ENCODE results near the gene SLF1.

SLF1 gene

GRCh38 chr5:94670726-94671125 lies 52.3 kb downstream of the SLF1 start:
- Histone ChIP-seq H3K4me2 (ENCODE audit: low read depth, low read length, poor library complexity, severe bottlenecking) (no peak overlapping the region), H3F3A (ENCODE audit: low read depth) (no peaks in the 10 kb centered on the region), H3K9ac (ENCODE audit: low read depth, low read length, poor library complexity, severe bottlenecking) (no peak overlapping the region), H3K79me2 (ENCODE audit: insufficient read depth, low read length) (no peaks in the 10 kb centered on the region), H2AFZ (ENCODE audit: low read length) (no peak overlapping the region), H4K20me1 (ENCODE audit: insufficient read depth, low read length, poor library complexity, severe bottlenecking) (no peaks in the 10 kb centered on the region), H3K4me3 (ENCODE audit: low read length, poor library complexity, severe bottlenecking) (no peak overlapping the region), H3K27me3 (ENCODE audit: insufficient read depth, low read length, poor library complexity, severe bottlenecking) (no peaks in the 10 kb centered on the region), H3K4me1 (ENCODE audit: insufficient read depth, low read length, poor library complexity, severe bottlenecking) (peaks cover 3% of the 10 kb centered on the region), H3K36me3 (ENCODE audit: insufficient read depth, low read length) (no peaks in the 10 kb centered on the region), H3K9me3 (ENCODE audit: insufficient read depth, low read depth, low read length) (no peaks in the 10 kb centered on the region), H3K9me2 (replicated peaks; ENCODE audit: low read depth, low read length) (no peaks in the 10 kb centered on the region)
- TF ChIP-seq CTCF (conservative IDR thresholded peaks at IDR 0.05; ENCODE audit: low read length) (no peak), EZH2phosphoT487 (IDR thresholded peaks at IDR 0.05; ENCODE audit: borderline replicate concordance) (no peak)

GRCh38 chr5:94672746-94673145 lies 54.3 kb downstream of the SLF1 start:
- no peak overlapping the region for H3K4me2 ChIP-seq (ENCODE audit: low read depth, low read length, poor library complexity, severe bottlenecking)
- H3K36me3 ChIP-seq (ENCODE audit: insufficient read depth, low read length), result peaks cover 7% of the 10 kb centered on the region; the same call in 1 of the 2 replicates
- no peak overlapping the region for H2AFZ ChIP-seq (ENCODE audit: low read length)
- no peaks in the 10 kb centered on the region for H3K9me2 ChIP-seq (replicated peaks; ENCODE audit: low read depth, low read length)
- H3F3A ChIP-seq (ENCODE audit: low read depth), result no peaks in the 10 kb centered on the region
- H3K4me3 ChIP-seq (ENCODE audit: low read length, poor library complexity, severe bottlenecking), result no peak overlapping the region
- no peaks in the 10 kb centered on the region for H3K9me3 ChIP-seq (ENCODE audit: insufficient read depth, low read depth, low read length)
- no peaks in the 10 kb centered on the region for H4K20me1 ChIP-seq (ENCODE audit: insufficient read depth, low read length, poor library complexity, severe bottlenecking)
- H3K9ac ChIP-seq (ENCODE audit: low read depth, low read length, poor library complexity, severe bottlenecking), result no peak overlapping the region
- H3K79me2 ChIP-seq (ENCODE audit: insufficient read depth, low read length), result no peaks in the 10 kb centered on the region
- TF ChIP-seq CTCF (conservative IDR thresholded peaks at IDR 0.05; ENCODE audit: low read length), result no peak
- TF ChIP-seq EZH2phosphoT487 (IDR thresholded peaks at IDR 0.05; ENCODE audit: borderline replicate concordance), result no peak
- H3K27me3 ChIP-seq (ENCODE audit: insufficient read depth, low read length, poor library complexity, severe bottlenecking), result no peaks in the 10 kb centered on the region
- H3K4me1 ChIP-seq (ENCODE audit: insufficient read depth, low read length, poor library complexity, severe bottlenecking), result peaks cover 3% of the 10 kb centered on the region

GRCh38 chr5:94674490-94675382 lies 56.3 kb downstream of the SLF1 start:
- H3K9me2 ChIP-seq (replicated peaks; ENCODE audit: low read depth, low read length), result no peaks in the 10 kb centered on the region
- TF ChIP-seq CTCF (conservative IDR thresholded peaks at IDR 0.05; ENCODE audit: low read length) (no peak), EZH2phosphoT487 (IDR thresholded peaks at IDR 0.05; ENCODE audit: borderline replicate concordance) (no peak)

More at GRCh38 chr5:94674490-94675382, 56.3 kb downstream of the SLF1 start:
- Histone ChIP-seq H3K4me2 (ENCODE audit: low read depth, low read length, poor library complexity, severe bottlenecking) (no peak overlapping the region), H3K4me3 (ENCODE audit: low read length, poor library complexity, severe bottlenecking) (no peak overlapping the region), H3K9ac (ENCODE audit: low read depth, low read length, poor library complexity, severe bottlenecking) (no peak overlapping the region), H3K27me3 (ENCODE audit: insufficient read depth, low read length, poor library complexity, severe bottlenecking) (no peaks in the 10 kb centered on the region), H2AFZ (ENCODE audit: low read length) (no peak overlapping the region), H3K36me3 (ENCODE audit: insufficient read depth, low read length) (peaks cover 7% of the 10 kb centered on the region; the same call in 1 of the 2 replicates), H3K9me3 (ENCODE audit: insufficient read depth, low read depth, low read length) (no peaks in the 10 kb centered on the region), H3K4me1 (ENCODE audit: insufficient read depth, low read length, poor library complexity, severe bottlenecking) (peaks cover 3% of the 10 kb centered on the region), H3F3A (ENCODE audit: low read depth) (no peaks in the 10 kb centered on the region), H3K79me2 (ENCODE audit: insufficient read depth, low read length) (no peaks in the 10 kb centered on the region), H4K20me1 (ENCODE audit: insufficient read depth, low read length, poor library complexity, severe bottlenecking) (no peaks in the 10 kb centered on the region)
